ENCODE results near the gene CIT.
"Not testable (repeated sequence)": the region's sequence is repeated elsewhere in the genome, so short reads cannot be mapped to it uniquely, and the experiment has no call there.

The CIT gene

GRCh38 chr12:119659289-119659897 is 217.7 kb downstream of the CIT start:
- no peak for FAIRE-seq
- DNase-seq (ENCODE audit: low spot score): peak; percentile 43

DNA sequence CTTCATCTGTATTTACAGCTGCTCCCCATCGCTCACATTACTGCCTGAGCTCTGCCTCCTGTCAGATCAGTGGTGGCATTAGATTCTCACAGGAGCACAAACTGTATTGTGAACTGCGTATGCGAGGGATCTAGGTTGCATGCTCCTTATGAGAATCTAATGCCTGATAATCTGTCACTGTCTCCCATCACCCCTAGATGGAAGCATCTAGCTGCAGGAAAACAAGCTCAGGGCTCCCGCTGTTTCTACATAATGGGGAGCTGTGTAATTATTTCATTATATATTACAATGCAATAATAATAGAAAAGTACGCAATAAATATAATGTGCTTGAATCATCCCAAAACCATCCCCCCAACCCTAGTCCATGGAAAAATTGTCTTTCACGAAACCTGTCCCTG is 219.0 kb downstream of the CIT start:
- FAIRE-seq; DNase-seq (ENCODE audit: low spot score): not testable (repeated sequence)

DNA sequence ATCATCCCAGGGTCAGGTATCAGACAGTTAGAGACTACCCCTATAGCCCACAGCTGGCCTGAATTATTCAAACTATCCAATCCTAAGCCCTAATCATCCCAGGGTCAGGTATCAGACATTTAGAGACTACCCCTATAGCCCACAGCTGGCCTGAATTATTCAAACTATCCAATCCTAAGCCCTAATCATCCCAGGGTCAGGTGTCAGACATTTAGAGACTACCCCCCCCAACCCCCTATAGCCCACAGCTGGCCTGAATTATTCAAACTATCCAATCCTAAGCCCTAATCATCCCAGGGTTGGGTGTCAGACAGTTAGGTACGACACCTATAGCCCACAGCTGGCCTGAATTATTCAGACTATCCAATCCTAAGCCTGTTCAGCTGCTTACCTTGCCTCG is 220.1 kb downstream of the CIT start:
- DNase-seq (ENCODE audit: low spot score); FAIRE-seq: not testable (repeated sequence)

- no peak for FAIRE-seq
- DNase-seq (ENCODE audit: low spot score): no peak
Measured at GRCh38 chr12:119652665-119653064, 224.5 kb downstream of the CIT start.

DNA sequence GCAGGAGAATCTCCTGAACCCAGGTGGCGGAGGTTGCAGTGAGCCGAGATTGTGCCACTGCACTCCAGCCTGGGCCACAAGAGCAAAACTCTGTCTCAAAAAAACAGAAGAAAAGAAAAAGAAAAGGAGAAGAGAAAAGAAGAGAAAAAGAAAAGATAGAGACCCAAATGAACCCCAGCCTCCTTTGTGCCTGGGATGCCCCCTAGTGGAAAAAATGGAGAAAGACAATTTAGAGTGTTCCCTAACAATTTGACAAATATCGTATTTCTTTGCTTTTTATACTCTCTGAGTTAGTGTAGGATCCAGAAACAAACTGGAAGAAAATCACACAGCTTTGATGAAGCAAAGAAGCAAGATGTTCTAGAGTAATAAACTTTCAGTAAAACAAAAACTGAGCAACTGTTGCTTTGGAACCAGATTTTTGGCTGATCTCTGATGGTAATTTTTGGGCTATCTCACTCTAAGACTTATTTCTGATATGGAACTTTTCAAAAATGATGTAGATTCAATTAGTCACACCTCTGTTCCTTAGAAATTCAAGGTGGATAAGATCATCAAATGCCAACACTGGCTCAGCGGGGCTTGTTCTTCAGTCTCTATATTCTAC is 227.8 kb downstream of the CIT start:
- FAIRE-seq: no peak
- DNase-seq (ENCODE audit: low spot score): peak; percentile 48

DNA sequence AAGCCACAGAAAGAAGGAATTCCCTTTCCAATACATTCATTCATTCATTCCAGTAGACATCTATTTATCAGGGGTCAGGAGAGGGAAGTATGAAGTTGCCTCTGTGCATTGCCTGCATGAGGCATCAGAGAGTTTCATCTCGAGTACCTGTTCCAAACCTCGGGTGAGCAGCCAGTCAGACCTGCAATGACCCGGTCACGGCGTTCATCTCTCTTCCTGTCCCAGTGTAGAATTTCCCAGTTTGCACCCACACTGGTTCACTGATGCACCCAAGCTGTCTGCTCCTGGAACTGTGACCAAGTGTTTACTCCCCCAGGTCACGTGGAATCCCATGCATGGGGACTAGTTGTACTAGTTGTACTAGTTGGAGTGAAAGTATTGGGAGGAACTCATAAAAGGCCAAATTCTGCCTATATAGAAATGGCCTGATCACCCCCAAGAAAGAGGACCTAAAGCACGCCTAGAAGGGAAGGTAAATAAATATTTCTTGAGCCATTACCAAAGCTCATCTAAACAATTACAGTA is 231.5 kb downstream of the CIT start:
- no peak for FAIRE-seq

DNA sequence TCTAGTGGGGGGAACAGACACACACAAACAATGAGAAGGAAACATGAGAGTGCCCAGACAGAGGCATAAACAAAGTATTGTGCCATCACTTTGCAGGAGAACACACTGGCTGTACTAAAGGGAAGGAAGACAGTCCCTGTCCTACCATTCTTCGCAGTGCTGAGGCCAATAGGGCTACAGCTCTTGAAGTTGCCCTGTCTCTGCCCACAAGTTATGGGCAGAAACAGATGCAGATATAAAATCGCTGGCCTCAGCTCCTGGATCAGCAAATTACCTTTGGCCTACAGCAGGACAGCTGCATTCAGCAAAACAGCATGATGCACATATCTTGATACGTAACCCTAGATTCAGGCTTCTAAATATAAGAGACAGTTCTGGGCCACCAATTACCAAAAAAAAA is 232.2 kb downstream of the CIT start:
- FAIRE-seq: no peak
- no peak for DNase-seq (ENCODE audit: low spot score)

More for the DNA sequence above, 231.5 kb downstream of the CIT start:
- DNase-seq (ENCODE audit: low spot score): no peak

DNA sequence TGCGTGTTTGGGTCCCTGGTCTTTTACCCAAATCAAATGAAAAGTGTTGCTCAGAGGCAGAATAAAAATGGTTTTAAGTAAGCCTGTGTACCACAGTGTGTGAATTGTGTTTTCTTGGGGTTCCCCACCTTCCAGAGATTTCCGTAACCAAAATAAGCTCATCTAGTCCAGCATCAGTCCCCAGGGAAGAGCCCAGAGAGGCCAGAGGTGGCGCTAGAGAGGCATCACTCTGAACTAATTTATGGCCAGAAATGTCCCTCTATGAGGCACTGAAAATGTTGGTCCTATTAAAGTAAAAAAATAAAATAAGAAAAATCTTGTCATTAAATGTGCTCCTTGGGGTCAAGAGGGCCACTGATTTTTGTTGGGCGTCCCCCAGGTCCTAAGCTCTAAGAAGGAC is 234.1 kb downstream of the CIT start:
- no peak for DNase-seq (ENCODE audit: low spot score)
- FAIRE-seq: no peak
